IMR-90 (cell line): ENCODE measurements around the gene PLEKHG7. TPM values are rescaled to one million over a fixed set of nuclear protein-coding genes. Genes with fewer than 3 reads are reported as not detected.

Experiments used
- ATAC-seq: fragments of 200-7000 bp; cut with Tn5 transposase; 2 replicates; pipeline ENCODE4 v1.9.1; 2020; ENCODE audit warnings: low read depth, mild to moderate bottlenecking, moderate library complexity
- BruUV-seq: library from RNA; stranded (reverse); fragments of 400-500 nt; replicated peaks from 2 replicates; lab custom pipeline; 2021; lab: Mats Ljungman, UMichigan
- CTCF ChIA-PET: fragments of 300-600 bp; formaldehyde crosslinking; extraction: SDS; loops from one replicate; lab custom pipeline; 2021; ENCODE audit warnings: antibody characterized with exemption; lab: Yijun Ruan, JAX
- POLR2A ChIA-PET: fragments of 300-600 bp; sonication (Branson Sonifier 250); formaldehyde crosslinking; loops from one replicate; lab custom pipeline; 2022; ENCODE audit warnings: antibody characterized with exemption; ENCODE audit not compliant: unreplicated experiment; lab: Charles Lee
- DNase-seq: peaks from one replicate; pipeline ENCODE4 v3.0.0; 2013
- H2AFZ ChIP-seq: replicated peaks from 2 replicates; pipeline ENCODE3; 2013; ENCODE audit warnings: low read length, mild to moderate bottlenecking; ENCODE audit not compliant: poor library complexity
- H2AK5ac ChIP-seq: 2 replicates; pipeline ENCODE4 v1.6.1; 2013; ENCODE audit warnings: low read depth, low read length, inconsistent platforms
- H2AK9ac ChIP-seq: replicated peaks from 2 replicates; pipeline ENCODE3; 2013; ENCODE audit warnings: mild to moderate bottlenecking, low read depth, low read length, moderate library complexity; ENCODE audit not compliant: poor library complexity
- H2BK120ac ChIP-seq: 2 replicates; pipeline ENCODE4 v1.6.1; 2013; ENCODE audit warnings: low read depth, low read length, inconsistent platforms
- H2BK15ac ChIP-seq: 3 replicates; pipeline ENCODE4 v1.6.1; 2013; ENCODE audit warnings: low read depth, low read length, inconsistent platforms
- H2BK20ac ChIP-seq: 2 replicates; pipeline ENCODE4 v1.6.1; 2013; ENCODE audit warnings: low read depth, mild to moderate bottlenecking, inconsistent platforms, low read length, moderate library complexity
- H2BK5ac ChIP-seq: 2 replicates; pipeline ENCODE4 v1.6.1; 2013; ENCODE audit warnings: mild to moderate bottlenecking, low read depth, low read length, inconsistent platforms; ENCODE audit not compliant: poor library complexity, severe bottlenecking
- H3K14ac ChIP-seq: replicated peaks from 2 replicates; pipeline ENCODE4 v1.6.1; 2013; ENCODE audit warnings: low read depth, low read length, inconsistent platforms
- H3K18ac ChIP-seq: 2 replicates; pipeline ENCODE4 v1.6.1; 2013; ENCODE audit warnings: low read depth, low read length, control low read depth
- H3K23ac ChIP-seq: 2 replicates; pipeline ENCODE4 v1.6.1; 2013; ENCODE audit warnings: low read depth, low read length, inconsistent platforms
- H3K27ac ChIP-seq: 2 replicates; pipeline ENCODE4 v1.5.1; 2013; ENCODE audit warnings: mild to moderate bottlenecking, control low read depth, low read length; ENCODE audit not compliant: insufficient read depth
- H3K27me3 ChIP-seq: 2 replicates; pipeline ENCODE4 v1.6.1; 2013; ENCODE audit warnings: low read length; ENCODE audit not compliant: control insufficient read depth, insufficient read depth
- H3K36me3 ChIP-seq: 2 replicates; pipeline ENCODE4 v1.6.1; 2013; ENCODE audit warnings: low read length, mixed read lengths; ENCODE audit not compliant: control insufficient read depth, insufficient read depth
- H3K4ac ChIP-seq: 2 replicates; pipeline ENCODE4 v1.6.1; 2013; ENCODE audit warnings: low read depth, low read length, inconsistent platforms
- H3K4me1 ChIP-seq: 2 replicates; pipeline ENCODE4 v1.6.1; 2013; ENCODE audit warnings: low read length, mixed read lengths; ENCODE audit not compliant: control insufficient read depth, insufficient read depth
- H3K4me2 ChIP-seq: 2 replicates; pipeline ENCODE4 v1.6.1; 2013; ENCODE audit warnings: low read depth, mild to moderate bottlenecking, control low read depth, low read length, moderate library complexity
- H3K4me3 ChIP-seq: 2 replicates; pipeline ENCODE4 v1.5.1; 2013; ENCODE audit warnings: low read depth, mild to moderate bottlenecking, control low read depth, low read length, moderate library complexity; ENCODE audit not compliant: insufficient read depth
- H3K56ac ChIP-seq: 2 replicates; pipeline ENCODE4 v1.6.1; 2013; ENCODE audit warnings: low read length, inconsistent platforms; ENCODE audit not compliant: insufficient read depth; ENCODE audit errors: extremely low read depth
- H3K79me1 ChIP-seq, 2 experiments: 2 replicates each; pipeline ENCODE4 v1.6.1; 2013; ENCODE audit warnings: low read length in 2 of 2, inconsistent platforms in 1 of 2, low read depth in 1 of 2
- H3K9ac ChIP-seq: 2 replicates; pipeline ENCODE4 v1.6.1; 2013; ENCODE audit warnings: low read depth, low read length, control low read depth
- H3K9me1 ChIP-seq: 2 replicates; pipeline ENCODE4 v1.6.1; 2013; ENCODE audit warnings: low read length, inconsistent platforms; ENCODE audit not compliant: insufficient read depth
- H3K9me3 ChIP-seq: 2 replicates; pipeline ENCODE4 v1.6.1; 2013; ENCODE audit warnings: low read length; ENCODE audit not compliant: control insufficient read depth, insufficient read depth
- H4K20me1 ChIP-seq: 2 replicates; pipeline ENCODE4 v1.6.1; 2013; ENCODE audit warnings: low read length, inconsistent platforms; ENCODE audit not compliant: insufficient read depth
- H4K5ac ChIP-seq: 2 replicates; pipeline ENCODE4 v1.6.1; 2013; ENCODE audit warnings: mild to moderate bottlenecking, low read depth, low read length, control low read depth
- H4K8ac ChIP-seq, 2 experiments: 2 replicates each; pipeline ENCODE4 v1.6.1; 2013; ENCODE audit warnings: low read depth in 2 of 2, low read length in 2 of 2, control low read depth in 1 of 2, inconsistent platforms in 1 of 2
- H4K91ac ChIP-seq: 2 replicates; pipeline ENCODE4 v1.6.1; 2013; ENCODE audit warnings: low read depth, low read length, inconsistent platforms; ENCODE audit not compliant: insufficient read depth
- BHLHE40 ChIP-seq: fragments of 150-350 bp; IDR thresholded peaks from 2 replicates; pipeline ENCODE4 v1.6.1; 2016; ENCODE audit warnings: mild to moderate bottlenecking, low read depth, low read length
- CEBPB ChIP-seq: IDR thresholded peaks from 2 replicates; pipeline ENCODE4 v1.6.1; 2012; ENCODE audit warnings: low read depth, low read length, improper control_type of control experiment
- CTCF ChIP-seq: conservative IDR thresholded peaks from 2 replicates; pipeline ENCODE4 v1.5.1; 2012; ENCODE audit warnings: mild to moderate bottlenecking, low read depth, low read length, improper control_type of control experiment
- FOS ChIP-seq: fragments of 150-350 bp; IDR thresholded peaks from 2 replicates; pipeline ENCODE4 v1.6.1; 2016; ENCODE audit warnings: low read depth, low read length
- MAFK ChIP-seq: IDR thresholded peaks from 2 replicates; pipeline ENCODE4 v1.6.1; 2012; ENCODE audit warnings: low read depth, low read length, improper control_type of control experiment
- MAZ ChIP-seq: IDR thresholded peaks from 2 replicates; pipeline ENCODE4 v1.6.1; 2012; ENCODE audit warnings: low read depth, mild to moderate bottlenecking, low read length, improper control_type of control experiment, moderate library complexity, borderline replicate concordance
- MXI1 ChIP-seq: IDR thresholded peaks from 2 replicates; pipeline ENCODE4 v1.6.1; 2012; ENCODE audit warnings: low read depth, mild to moderate bottlenecking, low read length, moderate library complexity, borderline replicate concordance
- NFE2L2 ChIP-seq: fragments of 150-350 bp; IDR thresholded peaks from 2 replicates; pipeline ENCODE4 v1.6.1; 2016; ENCODE audit warnings: low read depth, mild to moderate bottlenecking, low read length
- POLR2A ChIP-seq: IDR thresholded peaks from 2 replicates; pipeline ENCODE4 v1.6.1; 2012; ENCODE audit warnings: mild to moderate bottlenecking, low read depth, low read length
- RAD21 ChIP-seq: IDR thresholded peaks from 2 replicates; pipeline ENCODE4 v1.6.1; 2012; ENCODE audit warnings: low read length, improper control_type of control experiment
- RCOR1 ChIP-seq: IDR thresholded peaks from 2 replicates; pipeline ENCODE4 v1.6.1; 2012; ENCODE audit warnings: mild to moderate bottlenecking, low read length, improper control_type of control experiment; ENCODE audit not compliant: insufficient replicate concordance
- RFX5 ChIP-seq: IDR thresholded peaks from 2 replicates; pipeline ENCODE4 v1.8.0; 2012; ENCODE audit warnings: low read depth, mild to moderate bottlenecking, low read length, moderate library complexity
- SMC3 ChIP-seq: fragments of 150-350 bp; IDR thresholded peaks from 2 replicates; pipeline ENCODE4 v1.6.1; 2016; ENCODE audit warnings: low read depth, mild to moderate bottlenecking, antibody characterized with exemption, low read length, moderate library complexity
- USF2 ChIP-seq: fragments of 150-350 bp; IDR thresholded peaks from 2 replicates; pipeline ENCODE4 v1.6.1; 2017; ENCODE audit warnings: mild to moderate bottlenecking, antibody characterized with exemption, low read length, low read depth
- WGBS, 2 experiments: methylation state at CpG; one replicate each; pipeline versions ENCODE4 v1.1.5 to v1.1.7; 2013; ENCODE audit warnings: missing lambda C conversion rate in 2 of 2; ENCODE audit not compliant: insufficient read length in 1 of 2; ENCODE audit errors: extremely low coverage in 2 of 2; 5-methylcytosine and 5-hydroxymethylcytosine counted together
- dilution Hi-C: fragments of 300-500 bp; cut with HindIII; formaldehyde crosslinking; loops from one replicate; pipeline ENCODE4 v1.14.3; 2018; ENCODE audit warnings: low sequenced_read_pairs; ENCODE audit not compliant: unreplicated experiment
- in situ Hi-C: fragments of 300-500 bp; cut with MboI; formaldehyde crosslinking; loops from 3 replicates; pipeline ENCODE4 v1.14.3; 2019; ENCODE audit warnings: low sequenced_read_pairs, inconsistent platforms, mixed read lengths
- intact Hi-C: fragments of 100-400 bp; cut with micrococcal nuclease; formaldehyde crosslinking; loops from 2 replicates; pipeline ENCODE4 v1.10.0; 2022
- polyA plus RNA-seq, 3 experiments: library from polyadenylated mRNA; depleted of rRNA; stranded (reverse); fragments of >200 nt; gene quantifications; 2 replicates each; pipeline ENCODE4 v1.2.3, GENCODE V29; 2012; ENCODE audit warnings: low replicate concordance in 1 of 3
- total RNA-seq: library from RNA; depleted of rRNA; stranded (reverse); fragments of >200 nt; gene quantifications from 2 replicates; pipeline ENCODE4 v1.2.3, GENCODE V29; 2012
- TF ChIP-seq, protein P1 (sequence below): fragments of 150-350 bp; IDR thresholded peaks from 2 replicates; pipeline ENCODE4 v1.6.1; 2016; ENCODE audit warnings: low read depth, mild to moderate bottlenecking, low read length, moderate library complexity, borderline replicate concordance

The PLEKHG7 gene
- total and polyA plus RNA-seq, 2 of the 4 experiments (the other 2 are of a cell fraction): not detected

GRCh38 chr12:92784356-92784755, 81.6 kb downstream of the PLEKHG7 start:
- Histone ChIP-seq H4K5ac (peak overlapping the region; percentile 94), H3K56ac (no peak overlapping the region; the same call in 1 of the 2 replicates), H4K20me1 (no peaks in the 10 kb centered on the region), H2AFZ (no peak overlapping the region), H3K23ac (peak overlapping the region; percentile 58; the same call in 1 of the 2 replicates), H2BK120ac (peak overlapping the region; percentile 81), H3K9me3 (no peaks in the 10 kb centered on the region), H3K27ac (peak overlapping the region; percentile 89; the same call in 1 of the 2 replicates), H3K4me2 (peak overlapping the region; percentile 76), H3K79me1 (peaks cover 0 to 17% of the 10 kb centered on the region in 2 experiments; a peak in 2 of 4 replicates), H3K4me1 (peaks cover 8% of the 10 kb centered on the region), H2BK5ac (peak overlapping the region; percentile 84), H2AK9ac (no peak overlapping the region), H2AK5ac (peak overlapping the region; percentile 90; the same call in 1 of the 2 replicates), H3K18ac (peak overlapping the region; percentile 97), H3K36me3 (peaks cover 6% of the 10 kb centered on the region; the same call in 1 of the 2 replicates), H4K91ac (peak overlapping the region; percentile 65; the same call in 1 of the 2 replicates), H3K4me3 (no peak overlapping the region), H3K4ac (peak overlapping the region; percentile 84), H4K8ac (peak overlapping the region in 1 of 2 experiments; percentile 79; a peak in 2 of 4 replicates), H2BK20ac (peak overlapping the region; percentile 84), H3K9ac (peak overlapping the region; percentile 36; the same call in 1 of the 2 replicates), H3K14ac (peak overlapping the region; percentile 69; the same call in 1 of the 2 replicates), H2BK15ac (peak overlapping the region; percentile 69; the same call in 1 of the 3 replicates), H3K9me1 (0 out of 2 replicates have a peak, but pooled peaks cover 2% of the 10 kb centered on the region), H3K27me3 (no peaks in the 10 kb centered on the region)
- ATAC-seq (peak; percentile 62), DNase-seq (peak; percentile 50)
- dilution Hi-C loops (no loop called here), in situ Hi-C loops (loop anchor here (25.0 kb wide), 1 partner anchor 628 kb away; no protein-coding TSS in a partner anchor), intact Hi-C loops (no loop called here)
- ChIA-PET POLR2A (interaction anchor here (0.7 kb wide), 1 partner anchor 145 kb away, joined by 3 read pairs; the partner anchor contains the start of gene EEA1), CTCF (interaction anchor here (0.6 to 2.0 kb wide), 3 partner anchors 11 to 31 kb away, joined by 3 to 8 read pairs (median 6); no protein-coding TSS in a partner anchor)
- WGBS, 2 experiments: no CpG with 5 or more reads among the region's 1 CpG
- no TSS peak for BruUV-seq
- TF ChIP-seq FOS: no peak
- TF ChIP-seq CEBPB: no peak
- no peak for TF ChIP-seq NFE2L2
- no peak for TF ChIP-seq POLR2A
- TF ChIP-seq MAZ: no peak
- no peak for TF ChIP-seq CTCF
- no peak for TF ChIP-seq RFX5
- no peak for TF ChIP-seq USF2
- no peak for TF ChIP-seq RAD21
- TF ChIP-seq, protein P1, sequence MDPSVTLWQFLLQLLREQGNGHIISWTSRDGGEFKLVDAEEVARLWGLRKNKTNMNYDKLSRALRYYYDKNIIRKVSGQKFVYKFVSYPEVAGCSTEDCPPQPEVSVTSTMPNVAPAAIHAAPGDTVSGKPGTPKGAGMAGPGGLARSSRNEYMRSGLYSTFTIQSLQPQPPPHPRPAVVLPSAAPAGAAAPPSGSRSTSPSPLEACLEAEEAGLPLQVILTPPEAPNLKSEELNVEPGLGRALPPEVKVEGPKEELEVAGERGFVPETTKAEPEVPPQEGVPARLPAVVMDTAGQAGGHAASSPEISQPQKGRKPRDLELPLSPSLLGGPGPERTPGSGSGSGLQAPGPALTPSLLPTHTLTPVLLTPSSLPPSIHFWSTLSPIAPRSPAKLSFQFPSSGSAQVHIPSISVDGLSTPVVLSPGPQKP: no peak
- no peak for TF ChIP-seq BHLHE40
- no peak for TF ChIP-seq MAFK
- TF ChIP-seq RCOR1: no peak
- no peak for TF ChIP-seq MXI1
- no peak for TF ChIP-seq SMC3
